Measurements from ENCODE around the gene AMPD2.

GRCh38 chr1:109636201-109636952 lies 16.7 kb downstream of the AMPD2 start:
- TF ChIP-seq CTCF (conservative IDR thresholded peaks at IDR 0.05): no peak
- TF ChIP-seq ZFX (IDR thresholded peaks at IDR 0.05): no peak
